Adrenal gland (tissue), 12 donors: ENCODE results near the gene LGMN. TPM values are rescaled to one million over a fixed set of nuclear protein-coding genes. Genes with fewer than 3 reads are reported as not detected.

Experiments
- DNase-seq, 7 donors: peaks; one replicate each; pipeline ENCODE4 v3.0.0-alpha.2; 2019 to 2020
- H3K27ac ChIP-seq, 5 donors: fragments of 200-600 bp; sonication (generic) in 4 of 5; 1 replicate in 3 of 5; 2 replicates in 2 of 5; pipeline versions ENCODE4 v1.5.1 to v1.8.0; 2016 to 2020; ENCODE audit warnings: mild to moderate bottlenecking in 1 of 5
- H3K27me3 ChIP-seq: fragments of 200-600 bp; 2 replicates; pipeline ENCODE4 v1.8.0; 2021
- H3K36me3 ChIP-seq, 2 donors: fragments of 200-600 bp; replicated peaks in 1 of 2; 1 replicate in 1 of 2; 2 replicates in 1 of 2; pipeline versions ENCODE4 v1.5.1 to v1.8.0; 2018 to 2022
- H3K4me1 ChIP-seq, 2 donors: fragments of 200-600 bp; replicated peaks in 1 of 2; 1 replicate in 1 of 2; 2 replicates in 1 of 2; pipeline versions ENCODE4 v1.5.1 to v1.8.0; 2018 to 2021
- H3K4me3 ChIP-seq, 4 donors: fragments of 200-600 bp; sonication (generic) in 3 of 4; one replicate each; pipeline ENCODE4 v1.5.1; 2016 to 2018
- H3K9me3 ChIP-seq, 3 donors: fragments of 200-600 bp; sonication (generic) in 1 of 3; replicated peaks in 1 of 3; 1 replicate in 2 of 3; 2 replicates in 1 of 3; pipeline versions ENCODE4 v1.5.1 to v1.8.0; 2016 to 2021
- CTCF ChIP-seq, 6 experiments: fragments of 450-650 bp in 4 of 6; fragments of 200-600 bp in 2 of 6; sonication (generic) in 1 of 6; IDR thresholded peaks; 1 replicate in 5 of 6; 2 replicates in 1 of 6; pipeline versions ENCODE4 v1.5.1 to v1.8.0; 2016 to 2021; ENCODE audit warnings: antibody characterized with exemption in 6 of 6, mild to moderate bottlenecking in 2 of 6, moderate library complexity in 1 of 6
- POLR2A ChIP-seq, 2 donors: fragments of 450-650 bp; IDR thresholded peaks; one replicate each; pipeline ENCODE4 v1.6.1; 2017; ENCODE audit warnings: antibody characterized with exemption in 2 of 2, mild to moderate bottlenecking in 2 of 2, moderate library complexity in 1 of 2
- WGBS, 4 donors: extraction: QIAGEN DNeasy Blood & Tissue Kit in 2 of 4; methylation state at CpG; one replicate each; pipeline versions ENCODE4 v1.1.5 to v1.1.7; 2013 to 2017; 5-methylcytosine and 5-hydroxymethylcytosine counted together
- intact Hi-C, 2 donors: fragments of 100-400 bp; cut with DNase I; formaldehyde crosslinking; loops; one replicate each; pipeline versions ENCODE4 v1.14.1 to v1.15.0; 2022 to 2023
- polyA plus RNA-seq, 3 donors: library from polyadenylated mRNA; stranded (reverse); fragments of 200-250 nt in 2 of 3; fragments of 350-450 nt in 1 of 3; fragmentation: Illumina TruSeq in 1 of 3; extraction: RNeasy Lipid Tissue Mini Kit (QIAGEN cat#74804) in 1 of 3; gene quantifications; one replicate each; pipeline ENCODE4 v1.2.3, GENCODE V29; 2013 to 2014
- total RNA-seq, 9 donors: library from RNA; depleted of rRNA in 4 of 9; stranded (reverse); fragments of >200 nt in 4 of 9; fragments of 120-200 nt in 1 of 9; fragmentation: NEBNext Ultra II Directional in 1 of 9; extraction: Animal tissue kit (Norgen Biotek cat#: 25700) in 1 of 9; gene quantifications; one replicate each; pipeline versions ENCODE4 v1.1.0 to v1.2.4, GENCODE V29; 2013 to 2023
- donor health status: healthy with polysubstance abuse.
- donor health status: Bipolar disorder and iron deficiency.
- donor health status: DM: yes; HTN: yes; CAD: no.
- donor health status: DM: no; HTN: no; CAD: no.
- donor health status: DM: no; HTN: no; CAD: no.
- donor health status: DM: yes; HTN: yes; CAD: no.

The LGMN gene
- total and polyA plus RNA-seq, 12 donors = 66.6 to 153 (median 117) TPM

DNA sequence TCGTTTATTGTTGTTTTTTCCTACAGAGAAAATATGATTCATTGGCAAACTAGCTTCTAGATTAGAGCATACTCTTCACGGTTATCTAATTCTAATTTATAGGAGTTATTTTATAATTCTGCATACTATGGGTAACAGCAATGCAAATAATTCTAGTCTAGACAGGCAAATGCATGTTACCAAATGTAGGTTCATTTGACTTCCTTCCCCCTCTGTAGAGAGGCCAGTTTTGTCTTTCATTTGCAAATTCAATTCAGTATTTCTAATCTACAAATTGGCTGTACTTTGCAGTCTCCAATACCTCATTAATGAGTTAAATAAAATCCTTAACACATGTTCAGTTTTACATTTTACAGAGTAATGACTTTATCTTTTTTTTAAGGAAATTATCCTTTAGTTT lies 4.2 kb downstream of the LGMN start:
- intact Hi-C loops = no loop called here
- no peak for TF ChIP-seq POLR2A (IDR thresholded peaks at IDR 0.05)
- no peak overlapping the region for H3K27ac ChIP-seq
- no peak for DNase-seq
- H3K36me3 ChIP-seq = peaks cover 0 to 11% of the 10 kb centered on the region in 2 donors
- no peak overlapping the region for H3K4me3 ChIP-seq
- WGBS, 4 donors = 73 to 92% (median 75%) methylated on average over 2 of the region's 2 CpGs
- no peaks in the 10 kb centered on the region for H3K27me3 ChIP-seq
- H3K9me3 ChIP-seq = no peaks in the 10 kb centered on the region
- H3K4me1 ChIP-seq = peaks cover 0 to 7% of the 10 kb centered on the region in 2 donors

- no peak for TF ChIP-seq CTCF (IDR thresholded peaks at IDR 0.05)
- TF ChIP-seq POLR2A (IDR thresholded peaks at IDR 0.05) = no peak
- Histone ChIP-seq H3K27ac (no peak overlapping the region), H3K27me3 (no peaks in the 10 kb centered on the region), H3K36me3 (peaks cover 0 to 11% of the 10 kb centered on the region in 2 donors), H3K4me1 (no peaks in the 10 kb centered on the region), H3K4me3 (no peak overlapping the region), H3K9me3 (no peaks in the 10 kb centered on the region)
- WGBS, 4 donors = 85 to 97% (median 92%) methylated on average over 5 to 8 of the region's 8 CpGs
- DNase-seq = no peak
- intact Hi-C loops = no loop called here
Observed at GRCh38 chr14:92740440-92740839, 8.0 kb downstream of the LGMN start.

DNA sequence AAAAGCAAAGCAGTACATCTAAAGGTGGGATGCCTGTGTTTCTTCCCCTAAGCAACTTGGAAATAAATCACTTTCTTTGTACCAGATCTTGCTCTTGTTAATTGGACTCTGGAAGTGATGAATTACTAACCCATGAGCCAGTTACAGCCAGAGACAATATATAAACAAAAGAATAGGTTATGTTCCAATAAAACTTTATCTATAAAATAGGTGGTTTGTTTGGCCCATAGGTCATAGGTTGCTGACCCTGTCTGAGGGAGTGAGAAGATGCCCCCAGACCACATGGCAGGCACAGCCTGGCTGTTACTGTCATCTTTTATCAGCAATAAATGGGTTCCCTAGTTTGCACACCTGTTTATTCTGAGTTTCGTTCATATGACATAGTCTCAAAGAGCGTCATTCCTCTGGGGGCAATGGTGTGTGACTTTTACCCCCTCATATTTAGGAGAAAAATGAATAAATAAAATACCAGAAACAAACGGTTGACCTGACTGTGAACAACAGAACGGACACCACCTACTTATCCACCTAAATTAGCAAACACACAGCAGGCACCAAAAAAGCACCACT lies 10.7 kb downstream of the LGMN start:
- no peaks in the 10 kb centered on the region for H3K27me3 ChIP-seq
- TF ChIP-seq POLR2A (IDR thresholded peaks at IDR 0.05) (no peak), CTCF (IDR thresholded peaks at IDR 0.05) (no peak)
- H3K9me3 ChIP-seq = no peaks in the 10 kb centered on the region
- no peak for DNase-seq
- intact Hi-C loops = no loop called here
- peaks cover 0 to 7% of the 10 kb centered on the region in 2 donors for H3K36me3 ChIP-seq
- H3K27ac ChIP-seq = no peak overlapping the region
- H3K4me1 ChIP-seq = peaks cover 9% of the 10 kb centered on the region in 2 donors
- WGBS, 4 donors = 87 to 91% (median 88%) methylated on average over 4 of the region's 4 CpGs
- H3K4me3 ChIP-seq = no peak overlapping the region

- intact Hi-C loops = no loop called here
- peaks cover 0 to 7% of the 10 kb centered on the region in 2 donors for H3K36me3 ChIP-seq
Observed at GRCh38 chr14:92737206-92737605, 11.2 kb downstream of the LGMN start.

More at GRCh38 chr14:92737206-92737605, 11.2 kb downstream of the LGMN start:
- Histone ChIP-seq H3K9me3 (no peaks in the 10 kb centered on the region), H3K27ac (no peak overlapping the region), H3K4me1 (peaks cover 13% of the 10 kb centered on the region in 2 donors), H3K27me3 (no peaks in the 10 kb centered on the region), H3K4me3 (no peak overlapping the region)
- DNase-seq = no peak
- no peak for TF ChIP-seq CTCF (IDR thresholded peaks at IDR 0.05)
- 55 to 71% (median 60%) methylated on average over 4 of the region's 4 CpGs for WGBS, 4 donors
